Epithelial cell of esophagus (primary cell): ENCODE measurements around the gene DPY19L1.

Experiments used
- DNase-seq: peaks from one replicate; pipeline ENCODE4 v3.0.0; 2010; ENCODE audit warnings: low read depth
- H3K4me3 ChIP-seq: 2 replicates; pipeline ENCODE4 v1.5.1; 2011; ENCODE audit warnings: mild to moderate bottlenecking, low read length, control low read depth
- TF ChIP-seq, protein P1 (sequence below): IDR thresholded peaks from 2 replicates; pipeline ENCODE4 v1.5.1; 2011; ENCODE audit warnings: low read depth, mild to moderate bottlenecking, low read length, control low read depth, inconsistent platforms; ENCODE audit not compliant: insufficient read depth; ENCODE audit errors: missing control alignments

Gene DPY19L1

GRCh38 chr7:35019801-35020200 lies 17.5 kb downstream of the DPY19L1 start:
- no peak overlapping the region for H3K4me3 ChIP-seq
- TF ChIP-seq, protein P1, sequence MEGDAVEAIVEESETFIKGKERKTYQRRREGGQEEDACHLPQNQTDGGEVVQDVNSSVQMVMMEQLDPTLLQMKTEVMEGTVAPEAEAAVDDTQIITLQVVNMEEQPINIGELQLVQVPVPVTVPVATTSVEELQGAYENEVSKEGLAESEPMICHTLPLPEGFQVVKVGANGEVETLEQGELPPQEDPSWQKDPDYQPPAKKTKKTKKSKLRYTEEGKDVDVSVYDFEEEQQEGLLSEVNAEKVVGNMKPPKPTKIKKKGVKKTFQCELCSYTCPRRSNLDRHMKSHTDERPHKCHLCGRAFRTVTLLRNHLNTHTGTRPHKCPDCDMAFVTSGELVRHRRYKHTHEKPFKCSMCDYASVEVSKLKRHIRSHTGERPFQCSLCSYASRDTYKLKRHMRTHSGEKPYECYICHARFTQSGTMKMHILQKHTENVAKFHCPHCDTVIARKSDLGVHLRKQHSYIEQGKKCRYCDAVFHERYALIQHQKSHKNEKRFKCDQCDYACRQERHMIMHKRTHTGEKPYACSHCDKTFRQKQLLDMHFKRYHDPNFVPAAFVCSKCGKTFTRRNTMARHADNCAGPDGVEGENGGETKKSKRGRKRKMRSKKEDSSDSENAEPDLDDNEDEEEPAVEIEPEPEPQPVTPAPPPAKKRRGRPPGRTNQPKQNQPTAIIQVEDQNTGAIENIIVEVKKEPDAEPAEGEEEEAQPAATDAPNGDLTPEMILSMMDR: no peak
- DNase-seq: no peak

DNA sequence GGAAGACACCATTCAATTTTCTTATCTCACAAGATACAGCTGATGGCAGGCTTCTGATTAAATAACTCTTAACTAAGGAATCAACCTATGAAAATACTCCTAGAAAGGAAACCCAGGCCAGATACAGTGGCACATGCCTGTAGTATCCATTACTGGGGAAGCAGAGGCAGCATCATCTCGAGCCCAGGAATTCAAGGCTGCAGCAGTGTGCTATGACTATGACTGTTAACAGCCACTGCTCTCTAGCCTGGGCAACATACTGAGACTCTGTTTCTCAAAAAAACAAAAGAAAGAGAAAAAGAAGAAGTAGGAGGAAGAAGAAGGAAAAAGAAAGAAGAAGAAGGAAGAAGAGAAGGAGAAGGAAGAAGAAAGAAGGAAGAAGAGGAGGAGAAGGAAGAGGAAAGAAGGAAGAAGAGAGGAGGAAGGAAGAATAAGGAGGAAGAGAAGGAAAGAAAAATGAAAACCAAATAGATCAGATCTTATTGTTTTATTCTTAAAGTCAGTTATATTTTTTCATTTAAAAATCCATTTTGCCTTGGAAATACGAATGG lies 18.0 kb downstream of the DPY19L1 start:
- H3K4me3 ChIP-seq: no peak overlapping the region
- DNase-seq: no peak
- TF ChIP-seq, protein P1: no peak

- no peak for DNase-seq
- no peak overlapping the region for H3K4me3 ChIP-seq
- TF ChIP-seq, protein P1: no peak
These were observed 21.9 kb downstream of the DPY19L1 start for GRCh38 chr7:35015346-35015859.

GRCh38 chr7:35012160-35012559 lies 25.1 kb downstream of the DPY19L1 start:
- TF ChIP-seq, protein P1: no peak
- DNase-seq: no peak
- no peak overlapping the region for H3K4me3 ChIP-seq

- no peak for DNase-seq
- H3K4me3 ChIP-seq: no peak overlapping the region
- TF ChIP-seq, protein P1: no peak
These were observed 26.2 kb downstream of the DPY19L1 start for GRCh38 chr7:35011085-35011484.

DNA sequence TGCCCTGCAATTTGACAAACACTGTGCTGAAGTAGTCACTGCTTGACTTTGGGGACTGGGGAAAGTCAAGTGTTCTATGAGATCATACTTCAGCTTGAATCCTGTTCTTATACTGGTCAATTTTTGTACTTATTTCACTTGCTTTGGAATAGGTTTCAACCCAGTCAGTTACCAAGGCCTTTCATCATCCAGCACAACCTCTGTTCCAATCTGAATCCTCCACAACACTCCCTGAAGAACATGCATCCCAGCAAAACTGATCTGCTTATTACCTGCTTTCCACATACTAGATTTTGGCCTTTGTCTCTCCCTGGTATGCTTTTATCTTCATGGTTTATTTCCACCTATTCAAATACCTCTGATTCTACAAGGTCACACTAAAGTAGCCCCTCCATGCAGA lies 29.5 kb downstream of the DPY19L1 start:
- no peak overlapping the region for H3K4me3 ChIP-seq
- no peak for DNase-seq
- TF ChIP-seq, protein P1: no peak

DNA sequence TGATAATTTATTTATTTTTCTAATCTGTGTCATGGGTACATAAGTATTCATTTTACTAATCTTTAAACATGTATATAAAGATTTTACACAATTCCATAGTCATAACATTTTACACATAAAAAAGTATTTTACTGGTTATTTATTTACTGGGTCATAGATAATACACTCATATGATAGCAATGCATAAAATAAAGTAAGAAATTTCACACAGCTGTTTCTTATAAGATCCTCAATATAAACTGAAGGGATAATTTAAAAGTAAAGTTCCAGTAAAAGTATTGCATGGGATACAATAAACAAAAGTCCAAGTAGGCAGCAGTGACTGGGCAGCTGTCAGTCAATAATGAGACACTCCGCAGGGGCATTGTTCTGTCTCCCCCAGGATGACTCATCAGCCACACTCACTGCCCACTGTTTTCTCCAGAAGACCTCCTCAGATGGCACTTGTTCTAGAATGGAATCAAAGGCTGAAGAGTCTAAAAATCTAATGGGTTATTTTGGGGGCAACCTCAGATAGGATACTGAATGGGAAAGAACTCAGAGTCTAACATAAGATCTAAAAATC lies 32.7 kb downstream of the DPY19L1 start:
- H3K4me3 ChIP-seq: no peak overlapping the region
- TF ChIP-seq, protein P1: no peak
- peak; percentile 5 for DNase-seq
